Heart left ventricle (tissue), 16 donors: ENCODE results near the gene APP. TPM values are rescaled to one million over a fixed set of nuclear protein-coding genes. Genes with fewer than 3 reads are reported as not detected.

Experiments used
- ATAC-seq, 4 donors: fragments of 200-7000 bp; cut with Tn5 transposase; one replicate each; pipeline ENCODE4 v1.9.1; 2020 to 2022; ENCODE audit warnings: moderate library complexity in 4 of 4, mild to moderate bottlenecking in 3 of 4, moderate number of reproducible peaks in 1 of 4
- DNase-seq, 5 donors: peaks; one replicate each; pipeline ENCODE4 v3.0.0-alpha.2; 2020
- H3K27ac ChIP-seq, 12 donors: fragments of 200-600 bp; sonication (generic) in 4 of 12; one replicate each; pipeline versions ENCODE4 v1.5.0 to v1.8.0; 2016 to 2022; ENCODE audit warnings: mild to moderate bottlenecking in 2 of 12
- H3K27me3 ChIP-seq, 9 donors: fragments of 200-600 bp; sonication (generic) in 2 of 9; one replicate each; pipeline versions ENCODE4 v1.5.1 to v1.8.0; 2016 to 2022; ENCODE audit warnings: mild to moderate bottlenecking in 3 of 9
- H3K36me3 ChIP-seq, 9 donors: fragments of 200-600 bp; sonication (generic) in 2 of 9; one replicate each; pipeline versions ENCODE4 v1.5.0 to v1.8.0; 2018 to 2022; ENCODE audit warnings: mild to moderate bottlenecking in 2 of 9
- H3K4me1 ChIP-seq, 12 donors: fragments of 200-600 bp; sonication (generic) in 4 of 12; one replicate each; pipeline versions ENCODE4 v1.5.0 to v1.8.0; 2016 to 2022; ENCODE audit warnings: mild to moderate bottlenecking in 3 of 12
- H3K4me3 ChIP-seq, 12 donors: fragments of 200-600 bp; sonication (generic) in 4 of 12; one replicate each; pipeline versions ENCODE4 v1.5.0 to v1.8.0; 2017 to 2022; ENCODE audit warnings: mild to moderate bottlenecking in 9 of 12, moderate library complexity in 4 of 12
- H3K9me3 ChIP-seq, 12 donors: fragments of 200-600 bp; sonication (generic) in 4 of 12; one replicate each; pipeline versions ENCODE4 v1.5.0 to v1.8.0; 2016 to 2022; ENCODE audit warnings: mild to moderate bottlenecking in 1 of 12
- POLR2A ChIP-seq, 2 donors: fragments of 450-650 bp; IDR thresholded peaks; one replicate each; pipeline ENCODE4 v1.6.1; 2017; ENCODE audit warnings: antibody characterized with exemption in 2 of 2, mild to moderate bottlenecking in 2 of 2, moderate library complexity in 2 of 2
- WGBS, 4 donors: extraction: QIAGEN DNeasy Blood & Tissue Kit in 2 of 4; methylation state at CpG; one replicate each; pipeline versions ENCODE4 v1.1.5 to v1.1.7; 2013 to 2018; 5-methylcytosine and 5-hydroxymethylcytosine counted together
- intact Hi-C, 10 donors: fragments of 100-400 bp; cut with DNase I; formaldehyde crosslinking; loops; one replicate each; pipeline versions ENCODE4 v1.11.1 to v1.14.2; 2022
- polyA plus RNA-seq, 2 donors: library from polyadenylated mRNA; stranded (reverse); fragments of 200-250 nt; gene quantifications; one replicate each; pipeline ENCODE4 v1.2.3, GENCODE V29; 2013
- total RNA-seq, 9 donors: library from RNA; depleted of rRNA in 2 of 9; stranded (reverse); fragments of >200 nt in 2 of 9; fragmentation: NEBNext Ultra II Directional in 3 of 9; extraction: Animal tissue kit (Norgen Biotek cat#: 25700) in 3 of 9; gene quantifications; one replicate each; pipeline versions ENCODE4 v1.1.0 to v1.2.4, GENCODE V29; 2016 to 2023
- TF ChIP-seq, protein P1 (sequence below), 12 donors: fragments of 200-600 bp; sonication (generic) in 4 of 12; IDR thresholded peaks; one replicate each; pipeline versions ENCODE4 v1.5.0 to v1.8.0; 2018 to 2022; ENCODE audit warnings: antibody characterized with exemption in 12 of 12, mild to moderate bottlenecking in 5 of 12
- donor health status: ischemic (EF 13 %, LVEDD 7.1; RV severe dilation, severe dysfunction).
- donor health status: healthy with polysubstance abuse.
- donor health status: DM: no; HTN: yes; CAD: no.
- donor health status: DM: no; HTN: no; CAD: no.
- donor health status: ischemic (EF 25% LVEDD 6.9; RV normal size, moderate dysfunction).
- donor health status: ischemic (EF 25% LVEDD 5.7; RV mildly dilated, moderate dysfunction).
- donor health status: healthy.
- donor health status: DM: yes; HTN: yes; CAD: no.
- donor health status: ischemic (EF 35%, LVEDD 5.7; RV mildly dilated, moderate dysfunction).
- donor health status: nonischemic (EF 11% LVEDD 7.7; RV severe dilation, severe dysfunction).
- donor health status: DM: yes; HTN: yes; CAD: no.
- donor health status: PGD.
- donor health status: ischemic (EF 29% LVEDD 5.4; RV normal size, mild dysfunction).
- donor health status: nonischemic (EF 23%, LVEDD 6.1; RV moderate dilation, normal function).

The APP gene
- total and polyA plus RNA-seq, 11 donors = 103 to 467 (median 373) TPM

DNA sequence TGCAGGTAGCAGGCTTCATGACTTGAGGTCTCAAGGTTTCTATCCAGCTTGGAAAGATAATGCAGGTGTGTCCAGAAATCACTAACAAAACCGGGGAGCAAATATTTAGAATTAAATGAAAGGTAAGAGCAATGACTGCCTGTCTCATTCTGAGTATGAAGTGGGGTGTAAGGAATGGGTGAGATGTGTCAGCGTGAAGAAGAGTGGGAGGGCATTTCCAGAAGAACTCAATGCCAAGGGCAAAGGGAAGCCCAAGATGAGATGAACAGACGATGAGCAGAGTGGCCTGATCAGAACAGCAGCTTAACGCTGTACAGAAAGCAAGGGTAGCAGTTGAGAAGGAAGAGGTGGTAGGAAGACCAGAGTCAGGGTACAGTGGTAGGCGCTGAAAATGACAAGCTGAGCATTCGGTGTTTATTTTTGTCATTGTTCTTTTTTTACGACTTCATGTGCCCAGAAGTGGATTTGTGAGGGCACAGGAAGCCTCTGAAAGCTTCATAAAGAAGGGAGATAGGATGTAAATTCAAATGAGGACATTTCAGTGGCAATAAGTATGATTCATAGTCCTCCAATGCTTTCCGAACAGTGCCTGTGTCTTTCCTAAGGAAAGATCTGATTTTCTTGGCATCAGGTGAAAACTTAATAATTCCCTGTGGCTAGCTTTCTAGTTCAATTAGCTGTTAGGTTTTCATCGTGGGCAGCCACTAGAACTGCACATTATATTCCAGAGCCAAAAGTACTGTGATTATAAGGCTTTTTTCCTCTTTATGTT lies 190.5 kb downstream of the APP start:
- intact Hi-C loops = loop anchor here in 5 of 10 donors (5.0 to 10.0 kb wide), 5 partner anchors 43 to 195 kb away; partner anchors contain the start of gene APP (in 1 of the 5)
- H3K36me3 ChIP-seq = peaks cover 0 to 58% (median 48%) of the 10 kb centered on the region in 9 donors
- H3K27ac ChIP-seq = peak overlapping the region in 1 of 12 donors; percentile 19

DNA sequence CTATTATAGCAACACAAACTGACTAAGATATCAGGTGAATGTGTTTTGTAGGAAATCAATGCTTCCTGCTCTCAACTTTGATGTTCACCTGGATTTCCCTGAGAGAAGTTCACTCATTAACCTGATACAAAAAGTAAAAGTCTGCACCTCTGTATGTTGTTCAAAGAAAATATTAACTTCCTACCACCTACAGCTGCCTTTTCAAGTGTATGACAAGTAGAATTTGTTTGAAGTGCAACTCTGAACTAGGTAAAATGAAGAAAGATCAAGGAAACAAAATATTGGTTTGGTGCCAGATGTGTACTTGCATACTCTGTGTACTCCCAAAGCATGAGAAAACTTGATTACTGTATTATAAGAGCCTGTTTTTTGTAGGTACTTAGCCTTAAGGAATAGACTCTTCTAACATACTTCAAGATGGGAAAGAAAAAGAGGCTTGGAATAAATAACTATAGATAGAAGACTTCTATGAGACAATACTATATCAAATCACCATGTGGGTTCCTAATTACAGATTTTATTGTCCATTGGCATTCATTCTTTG lies 193.4 kb downstream of the APP start:
- ATAC-seq (no peak), DNase-seq (no peak)
- Histone ChIP-seq H3K4me3 (no peak overlapping the region), H3K27me3 (no peaks in the 10 kb centered on the region), H3K4me1 (peaks cover 0 to 7% (median 0%) of the 10 kb centered on the region in 12 donors), H3K9me3 (no peaks in the 10 kb centered on the region), H3K36me3 (peaks cover 0 to 82% (median 65%) of the 10 kb centered on the region in 9 donors), H3K27ac (no peak overlapping the region)
- intact Hi-C loops = loop anchor here in 1 of 10 donors (5.0 kb wide), 1 partner anchor 190 kb away; no protein-coding TSS in a partner anchor
- no peak for TF ChIP-seq POLR2A (IDR thresholded peaks at IDR 0.05)
- TF ChIP-seq, protein P1, sequence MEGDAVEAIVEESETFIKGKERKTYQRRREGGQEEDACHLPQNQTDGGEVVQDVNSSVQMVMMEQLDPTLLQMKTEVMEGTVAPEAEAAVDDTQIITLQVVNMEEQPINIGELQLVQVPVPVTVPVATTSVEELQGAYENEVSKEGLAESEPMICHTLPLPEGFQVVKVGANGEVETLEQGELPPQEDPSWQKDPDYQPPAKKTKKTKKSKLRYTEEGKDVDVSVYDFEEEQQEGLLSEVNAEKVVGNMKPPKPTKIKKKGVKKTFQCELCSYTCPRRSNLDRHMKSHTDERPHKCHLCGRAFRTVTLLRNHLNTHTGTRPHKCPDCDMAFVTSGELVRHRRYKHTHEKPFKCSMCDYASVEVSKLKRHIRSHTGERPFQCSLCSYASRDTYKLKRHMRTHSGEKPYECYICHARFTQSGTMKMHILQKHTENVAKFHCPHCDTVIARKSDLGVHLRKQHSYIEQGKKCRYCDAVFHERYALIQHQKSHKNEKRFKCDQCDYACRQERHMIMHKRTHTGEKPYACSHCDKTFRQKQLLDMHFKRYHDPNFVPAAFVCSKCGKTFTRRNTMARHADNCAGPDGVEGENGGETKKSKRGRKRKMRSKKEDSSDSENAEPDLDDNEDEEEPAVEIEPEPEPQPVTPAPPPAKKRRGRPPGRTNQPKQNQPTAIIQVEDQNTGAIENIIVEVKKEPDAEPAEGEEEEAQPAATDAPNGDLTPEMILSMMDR (IDR thresholded peaks at IDR 0.05) = no peak

More for the DNA sequence above, 190.5 kb downstream of the APP start:
- H3K4me3 ChIP-seq = no peak overlapping the region
- 66 to 75% (median 71%) methylated on average over 9 of the region's 9 CpGs for WGBS, 4 donors
- ATAC-seq (no peak), DNase-seq (no peak)
- TF ChIP-seq, protein P1 (IDR thresholded peaks at IDR 0.05) = no peak
- H3K27me3 ChIP-seq = no peaks in the 10 kb centered on the region
- H3K4me1 ChIP-seq = peaks cover 0 to 28% (median 15%) of the 10 kb centered on the region in 12 donors
- H3K9me3 ChIP-seq = no peaks in the 10 kb centered on the region

DNA sequence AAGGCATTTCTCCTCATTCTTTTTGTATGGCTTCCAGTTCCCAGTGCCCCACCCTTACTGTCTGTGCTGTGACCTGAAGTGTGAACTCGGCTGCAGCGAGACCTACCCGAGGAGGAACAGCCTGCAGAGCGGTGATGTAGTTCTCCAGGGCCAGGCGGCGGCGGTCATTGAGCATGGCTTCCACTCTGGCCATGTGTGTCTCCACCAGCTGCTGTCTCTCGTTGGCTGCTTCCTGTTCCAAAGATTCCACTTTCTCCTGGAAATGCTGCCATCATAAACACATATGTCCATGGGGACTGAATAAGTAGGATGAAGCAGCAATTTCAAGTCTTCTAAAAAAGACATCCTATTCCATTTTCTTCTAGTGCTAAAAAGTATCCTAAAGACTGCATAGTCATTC lies 195.6 kb downstream of the APP start:
- Histone ChIP-seq H3K4me1 (peaks cover 0 to 16% (median 8%) of the 10 kb centered on the region in 12 donors), H3K27me3 (no peaks in the 10 kb centered on the region), H3K27ac (peak overlapping the region in 4 of 12 donors; percentile 16 to 40 (median 26)), H3K36me3 (peaks cover 0 to 64% (median 55%) of the 10 kb centered on the region in 9 donors), H3K4me3 (no peak overlapping the region), H3K9me3 (no peaks in the 10 kb centered on the region)
- TF ChIP-seq, protein P1 (IDR thresholded peaks at IDR 0.05) = peak in 1 of 12 donors; percentile 8
- TF ChIP-seq POLR2A (IDR thresholded peaks at IDR 0.05) = no peak
- peak; percentile 68 to 92 (median 86) for ATAC-seq
- intact Hi-C loops = loop anchor here in 1 of 10 donors (5.0 kb wide), 1 partner anchor 192 kb away; no protein-coding TSS in a partner anchor
- DNase-seq = peak; percentile 61 to 78 (median 69)
- WGBS, 4 donors = 52 to 79% (median 74%) methylated on average over 8 of the region's 8 CpGs
